LNCAP (cell line): Measurements from ENCODE around the gene SLC26A8.

Experiments used
- CTCF ChIP-seq: fragments of 450-650 bp; IDR thresholded peaks from 2 replicates; pipeline ENCODE4 v1.5.1; 2017; ENCODE audit warnings: mild to moderate bottlenecking

The SLC26A8 gene

GRCh38 chr6:35984701-35985100 is 39.7 kb downstream of the SLC26A8 start:
- TF ChIP-seq CTCF, result no peak

- no peak for TF ChIP-seq CTCF
Measured at GRCh38 chr6:35980991-35981645, 43.3 kb downstream of the SLC26A8 start.

- no peak for TF ChIP-seq CTCF
Measured at GRCh38 chr6:35977308-35977707, 47.1 kb downstream of the SLC26A8 start.

- no peak for TF ChIP-seq CTCF
Measured at GRCh38 chr6:35973670-35974222, 50.7 kb downstream of the SLC26A8 start.

- TF ChIP-seq CTCF, result no peak
Measured at GRCh38 chr6:35972471-35973367, 51.7 kb downstream of the SLC26A8 start.

- no peak for TF ChIP-seq CTCF
Measured at GRCh38 chr6:35970181-35970580, 54.3 kb downstream of the SLC26A8 start.

- TF ChIP-seq CTCF, result no peak
Measured at GRCh38 chr6:35969646-35970045, 54.8 kb downstream of the SLC26A8 start.
